Measurements from ENCODE around the gene LRRC74A.

Gene LRRC74A

DNA sequence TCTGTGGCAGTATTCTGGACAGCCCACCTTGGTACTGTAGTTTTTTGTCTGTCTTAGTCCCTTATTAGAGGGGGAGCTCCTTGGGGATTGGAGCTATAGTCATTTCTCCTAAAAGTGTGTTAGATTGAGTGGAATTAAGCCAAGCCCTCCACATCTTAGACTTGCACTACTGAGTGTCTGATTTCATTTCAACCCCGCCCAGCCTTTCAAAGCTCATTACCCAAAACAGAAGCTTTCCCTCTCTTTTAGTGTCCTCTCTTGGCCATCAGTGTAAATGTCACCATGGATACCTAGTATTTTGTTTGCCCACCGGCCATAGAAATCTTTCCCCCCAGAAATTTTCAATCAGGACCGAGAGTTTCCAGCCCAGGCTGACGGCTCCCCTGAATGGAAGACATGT lies 74.5 kb downstream of the LRRC74A start:
- H3K4me3 ChIP-seq (ENCODE audit: low read depth, low read length) = no peak overlapping the region
- TF ChIP-seq, protein P1, sequence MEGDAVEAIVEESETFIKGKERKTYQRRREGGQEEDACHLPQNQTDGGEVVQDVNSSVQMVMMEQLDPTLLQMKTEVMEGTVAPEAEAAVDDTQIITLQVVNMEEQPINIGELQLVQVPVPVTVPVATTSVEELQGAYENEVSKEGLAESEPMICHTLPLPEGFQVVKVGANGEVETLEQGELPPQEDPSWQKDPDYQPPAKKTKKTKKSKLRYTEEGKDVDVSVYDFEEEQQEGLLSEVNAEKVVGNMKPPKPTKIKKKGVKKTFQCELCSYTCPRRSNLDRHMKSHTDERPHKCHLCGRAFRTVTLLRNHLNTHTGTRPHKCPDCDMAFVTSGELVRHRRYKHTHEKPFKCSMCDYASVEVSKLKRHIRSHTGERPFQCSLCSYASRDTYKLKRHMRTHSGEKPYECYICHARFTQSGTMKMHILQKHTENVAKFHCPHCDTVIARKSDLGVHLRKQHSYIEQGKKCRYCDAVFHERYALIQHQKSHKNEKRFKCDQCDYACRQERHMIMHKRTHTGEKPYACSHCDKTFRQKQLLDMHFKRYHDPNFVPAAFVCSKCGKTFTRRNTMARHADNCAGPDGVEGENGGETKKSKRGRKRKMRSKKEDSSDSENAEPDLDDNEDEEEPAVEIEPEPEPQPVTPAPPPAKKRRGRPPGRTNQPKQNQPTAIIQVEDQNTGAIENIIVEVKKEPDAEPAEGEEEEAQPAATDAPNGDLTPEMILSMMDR (IDR thresholded peaks at IDR 0.05; ENCODE audit: control insufficient read depth, extremely low read depth, insufficient read depth) = no peak
- DNase-seq (ENCODE audit: low read depth) = no peak

DNA sequence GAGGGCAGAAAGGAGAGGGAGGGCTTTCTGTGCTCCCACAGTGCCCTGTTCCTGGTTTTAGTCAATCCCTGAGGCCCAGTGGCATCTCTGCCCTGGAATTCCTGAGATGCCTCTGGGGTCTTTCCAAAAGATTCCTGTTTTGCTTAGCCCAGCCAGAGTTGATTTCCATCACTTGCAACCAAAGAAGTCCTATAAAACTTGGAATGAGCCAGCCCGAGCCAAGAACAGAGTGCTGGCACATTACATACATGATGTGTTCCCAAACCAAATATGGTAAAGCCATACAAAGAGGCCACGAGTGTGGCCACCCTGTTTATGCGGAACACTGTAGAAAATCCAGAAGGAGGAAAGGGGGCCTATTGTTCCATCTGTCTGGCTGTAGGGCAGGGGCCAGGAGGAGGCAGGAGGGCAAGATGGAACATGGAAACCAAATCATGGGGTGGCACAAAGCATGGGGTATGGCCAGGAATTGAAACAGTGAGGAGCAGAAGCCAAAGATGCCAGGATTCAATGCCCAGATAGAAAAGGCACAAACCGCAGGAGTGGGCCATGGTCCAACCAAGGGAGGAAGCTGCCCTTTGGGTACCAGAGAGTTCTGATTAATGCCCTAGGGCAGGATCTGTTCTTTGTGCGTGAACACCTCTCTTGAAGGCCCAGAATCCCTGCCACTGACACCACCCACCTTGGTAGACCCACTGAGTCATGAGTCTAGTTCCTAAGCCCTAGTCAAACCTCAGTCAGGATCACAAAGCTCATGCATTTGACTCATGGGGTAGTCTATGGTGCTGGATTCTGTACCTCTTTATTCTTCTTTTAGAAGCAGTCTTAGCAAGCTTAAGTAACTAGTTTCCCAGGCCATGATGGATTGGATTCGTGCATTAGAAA lies 75.2 kb downstream of the LRRC74A start:
- peak; percentile 26 for DNase-seq (ENCODE audit: low read depth)
- TF ChIP-seq, protein P1 (IDR thresholded peaks at IDR 0.05; ENCODE audit: control insufficient read depth, extremely low read depth, insufficient read depth) = no peak
- no peak overlapping the region for H3K4me3 ChIP-seq (ENCODE audit: low read depth, low read length)

DNA sequence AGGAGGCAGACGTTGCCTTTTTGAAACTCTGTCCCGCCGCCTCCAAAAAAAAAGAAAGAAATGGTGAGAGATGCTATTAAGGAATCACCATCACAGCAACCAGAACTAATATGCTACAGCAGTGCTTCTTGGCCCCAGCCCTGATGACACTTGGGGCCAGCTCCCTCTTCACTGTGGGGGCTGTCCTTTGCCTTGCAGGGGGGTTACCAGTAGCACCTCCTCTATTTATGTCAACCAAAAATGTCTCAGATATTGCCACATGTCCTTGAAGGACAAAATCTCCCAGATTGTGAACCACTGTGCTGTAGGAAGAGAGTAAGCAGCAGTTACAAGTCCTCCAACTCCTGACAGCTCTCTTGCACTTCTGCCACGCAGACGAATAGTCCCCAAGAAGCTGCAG lies 76.4 kb downstream of the LRRC74A start:
- no peak for DNase-seq (ENCODE audit: low read depth)
- TF ChIP-seq, protein P1 (IDR thresholded peaks at IDR 0.05; ENCODE audit: control insufficient read depth, extremely low read depth, insufficient read depth) = no peak
- no peak overlapping the region for H3K4me3 ChIP-seq (ENCODE audit: low read depth, low read length)

DNA sequence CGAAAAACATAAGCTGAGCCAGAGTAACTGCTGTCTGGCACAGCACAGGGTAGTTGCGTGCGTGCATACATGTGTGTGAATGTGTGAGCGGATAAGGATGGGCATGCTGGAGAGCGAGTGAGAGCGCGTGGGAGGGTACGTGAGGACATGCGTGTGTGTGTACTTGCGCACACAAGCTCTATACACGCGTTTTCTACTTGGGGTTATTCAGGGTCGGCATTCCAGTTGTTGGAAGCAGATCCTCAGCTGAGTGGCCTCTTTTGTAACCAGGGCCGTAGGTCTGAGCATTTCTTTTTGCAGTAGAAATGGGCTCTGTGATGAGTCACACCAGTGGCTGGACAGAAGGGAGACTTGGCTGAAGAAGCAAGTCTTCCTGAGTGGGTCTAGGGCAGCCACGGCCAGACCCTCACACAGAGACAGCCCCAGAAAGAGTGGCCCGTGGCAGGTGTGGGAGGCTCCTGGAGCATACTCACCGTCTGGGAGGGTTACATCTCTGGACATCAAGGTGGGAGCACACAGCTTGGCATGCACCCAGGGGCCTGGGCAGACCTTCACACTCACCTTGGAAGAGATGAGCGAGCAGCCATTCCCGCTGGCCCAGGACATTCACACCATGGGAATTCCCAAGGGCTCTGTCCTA lies 78.0 kb downstream of the LRRC74A start:
- H3K4me3 ChIP-seq (ENCODE audit: low read depth, low read length) = no peak overlapping the region
- TF ChIP-seq, protein P1 (IDR thresholded peaks at IDR 0.05; ENCODE audit: control insufficient read depth, extremely low read depth, insufficient read depth) = no peak
- DNase-seq (ENCODE audit: low read depth) = no peak

DNA sequence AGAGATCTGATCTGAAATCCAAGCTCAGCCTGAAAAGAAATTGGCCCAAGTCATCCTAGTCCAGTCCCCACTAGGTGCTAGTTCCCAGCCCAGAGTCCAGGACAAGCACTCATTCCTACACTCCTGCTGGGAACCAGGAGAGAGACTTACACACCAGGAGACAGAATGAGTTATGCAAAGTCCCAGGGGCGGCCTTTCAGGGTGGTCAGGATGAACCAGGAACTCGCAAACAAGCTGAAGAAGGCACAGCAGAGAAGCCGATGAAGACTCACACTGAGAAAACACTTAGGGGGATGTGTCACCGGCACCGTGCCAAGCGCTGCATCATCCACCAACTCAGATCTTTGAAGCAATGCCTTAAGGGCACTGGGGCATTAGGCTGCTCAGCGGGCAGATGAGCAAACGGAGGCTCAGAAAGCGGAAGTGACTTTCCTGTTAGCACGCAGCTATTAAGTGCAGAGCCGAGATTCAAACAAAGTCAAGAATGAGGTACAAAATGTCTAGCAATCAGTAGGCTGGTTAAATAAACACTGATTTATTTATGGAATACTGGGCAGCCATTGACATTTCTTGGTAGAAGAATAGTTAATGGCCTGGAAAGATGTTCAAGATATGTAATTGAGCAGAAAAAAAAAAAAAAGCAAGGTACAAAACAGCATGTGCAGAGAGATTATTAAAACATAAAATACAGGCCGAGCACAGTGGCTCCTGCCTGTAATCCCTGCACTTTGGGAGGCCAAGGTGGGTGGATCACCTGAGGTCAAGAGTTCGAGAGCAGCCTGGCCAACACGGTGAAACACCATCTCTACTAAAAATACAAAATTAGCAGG lies 78.7 kb downstream of the LRRC74A start:
- peak; percentile 81 for DNase-seq (ENCODE audit: low read depth)
- H3K4me3 ChIP-seq (ENCODE audit: low read depth, low read length) = no peak overlapping the region
- TF ChIP-seq, protein P1 (IDR thresholded peaks at IDR 0.05; ENCODE audit: control insufficient read depth, extremely low read depth, insufficient read depth) = no peak

DNA sequence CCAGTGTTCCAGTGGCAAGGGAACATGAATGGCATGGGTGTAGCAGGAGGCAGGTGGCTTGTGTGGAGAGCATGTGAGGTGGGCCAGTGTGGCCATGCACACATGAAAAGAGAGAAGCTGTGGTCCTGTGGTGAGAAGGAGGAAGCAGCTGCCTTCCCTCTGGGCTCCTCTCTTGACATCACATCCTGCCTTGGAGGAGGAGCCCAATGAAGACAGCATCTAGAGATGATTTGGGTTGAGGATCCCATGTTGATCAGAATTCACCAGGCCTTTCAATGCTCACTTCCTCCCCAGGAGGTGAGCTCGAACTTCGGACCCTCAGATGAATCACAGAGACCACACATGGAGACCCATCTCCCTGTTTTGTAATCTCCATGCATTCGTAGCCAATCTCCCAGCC lies 82.6 kb downstream of the LRRC74A start:
- no peak for DNase-seq (ENCODE audit: low read depth)
- H3K4me3 ChIP-seq (ENCODE audit: low read depth, low read length) = no peak overlapping the region
- TF ChIP-seq, protein P1 (IDR thresholded peaks at IDR 0.05; ENCODE audit: control insufficient read depth, extremely low read depth, insufficient read depth) = no peak

Data from LNCaP clone FGC (cell line).